Heart right ventricle (tissue), 16 donors: Measurements from ENCODE around the gene MYLK. TPM values are rescaled to one million over a fixed set of nuclear protein-coding genes. Genes with fewer than 3 reads are reported as not detected.

Source experiments
- ATAC-seq, 8 donors: fragments of 200-7000 bp; cut with Tn5 transposase; one replicate each; pipeline ENCODE4 v1.9.1; 2020; ENCODE audit warnings: mild to moderate bottlenecking in 8 of 8, moderate library complexity in 8 of 8, moderate number of reproducible peaks in 1 of 8
- DNase-seq, 2 donors: peaks; one replicate each; pipeline ENCODE4 v3.0.0-alpha.2; 2020
- H3K27ac ChIP-seq, 10 donors: fragments of 200-600 bp; sonication (generic) in 2 of 10; one replicate each; pipeline versions ENCODE4 v1.5.0 to v1.8.0; 2020 to 2022; ENCODE audit warnings: mild to moderate bottlenecking in 3 of 10
- H3K27me3 ChIP-seq, 7 donors: fragments of 200-600 bp; one replicate each; pipeline ENCODE4 v1.8.0; 2021 to 2022; ENCODE audit warnings: mild to moderate bottlenecking in 2 of 7
- H3K36me3 ChIP-seq, 9 donors: fragments of 200-600 bp; sonication (generic) in 1 of 9; one replicate each; pipeline versions ENCODE4 v1.5.0 to v1.8.0; 2020 to 2022; ENCODE audit warnings: mild to moderate bottlenecking in 2 of 9
- H3K4me1 ChIP-seq, 9 donors: fragments of 200-600 bp; sonication (generic) in 1 of 9; one replicate each; pipeline versions ENCODE4 v1.5.0 to v1.8.0; 2020 to 2022; ENCODE audit warnings: mild to moderate bottlenecking in 4 of 9
- H3K4me3 ChIP-seq, 10 donors: fragments of 200-600 bp; sonication (generic) in 2 of 10; one replicate each; pipeline versions ENCODE4 v1.5.0 to v1.8.0; 2020 to 2022; ENCODE audit warnings: mild to moderate bottlenecking in 7 of 10, moderate library complexity in 2 of 10
- H3K9me3 ChIP-seq, 11 donors: fragments of 200-600 bp in 10 of 11; sonication (generic) in 2 of 11; one replicate each; pipeline versions ENCODE4 v1.5.0 to v1.8.0; 2013 to 2022; ENCODE audit warnings: mild to moderate bottlenecking in 2 of 11, control low read depth in 1 of 11, moderate library complexity in 1 of 11
- CTCF ChIP-seq, 9 donors: fragments of 200-600 bp; sonication (generic) in 2 of 9; IDR thresholded peaks; one replicate each; pipeline versions ENCODE4 v1.5.0 to v1.8.0; 2021 to 2022; ENCODE audit warnings: antibody characterized with exemption in 9 of 9, mild to moderate bottlenecking in 5 of 9, moderate library complexity in 1 of 9
- WGBS, 2 donors: extraction: QIAGEN DNeasy Blood & Tissue Kit; methylation state at CpG; one replicate each; pipeline ENCODE4 v1.1.7; 2013; ENCODE audit warnings: inconsistent platforms in 1 of 2; 5-methylcytosine and 5-hydroxymethylcytosine counted together
- intact Hi-C, 10 donors: fragments of 100-400 bp; cut with DNase I; formaldehyde crosslinking; loops; one replicate each; pipeline versions ENCODE4 v1.11.1 to v1.14.2; 2022
- polyA plus RNA-seq, 2 donors: library from polyadenylated mRNA; stranded (reverse); fragments of 200-250 nt; gene quantifications; one replicate each; pipeline ENCODE4 v1.2.3, GENCODE V29; 2013
- total RNA-seq, 10 donors: library from RNA; stranded (reverse); fragmentation: NEBNext Ultra II Directional in 3 of 10; extraction: Animal tissue kit (Norgen Biotek cat#: 25700) in 3 of 10; gene quantifications; one replicate each; pipeline versions ENCODE4 v1.2.1 to v1.2.4, GENCODE V29; 2021 to 2023
- donor health status: Arrhythmogenic right ventricular cardiomyopathy.
- donor health status: ischemic (EF 13 %, LVEDD 7.1; RV severe dilation, severe dysfunction).
- donor health status: healthy with polysubstance abuse.
- donor health status: DM: no; HTN: yes; CAD: no.
- donor health status: DM: no; HTN: no; CAD: no.
- donor health status: ischemic (EF 25% LVEDD 6.9; RV normal size, moderate dysfunction).
- donor health status: ischemic (EF 25% LVEDD 5.7; RV mildly dilated, moderate dysfunction).
- donor health status: healthy.
- donor health status: DM: yes; HTN: yes; CAD: no.
- donor health status: Ischemic cardiomyopathy.
- donor health status: ischemic (EF 35%, LVEDD 5.7; RV mildly dilated, moderate dysfunction).
- donor health status: nonischemic (EF 11% LVEDD 7.7; RV severe dilation, severe dysfunction).
- donor health status: DM: yes; HTN: yes; CAD: no.
- donor health status: PGD.
- donor health status: ischemic (EF 29% LVEDD 5.4; RV normal size, mild dysfunction).
- donor health status: nonischemic (EF 23%, LVEDD 6.1; RV moderate dilation, normal function).

MYLK gene
- total and polyA plus RNA-seq, 12 donors = 5.6 to 20.6 (median 11.6) TPM

GRCh38 chr3:123854905-123855304, 29.2 kb downstream of the MYLK start:
- no peaks in the 10 kb centered on the region for H3K4me1 ChIP-seq
- no peak for DNase-seq
- TF ChIP-seq CTCF (IDR thresholded peaks at IDR 0.05) = no peak
- 90 to 93% methylated on average over 2 of the region's 2 CpGs for WGBS, 2 donors
- H3K36me3 ChIP-seq = no peaks in the 10 kb centered on the region
- H3K9me3 ChIP-seq = peaks cover 0 to 17% (median 0%) of the 10 kb centered on the region in 11 donors
- no peak for ATAC-seq
- no peaks in the 10 kb centered on the region for H3K27me3 ChIP-seq
- intact Hi-C loops = no loop called here
- H3K27ac ChIP-seq = no peak overlapping the region
- no peak overlapping the region for H3K4me3 ChIP-seq

GRCh38 chr3:123853686-123854372, 30.3 kb downstream of the MYLK start:
- WGBS, 2 donors = 93 to 96% methylated on average over 2 of the region's 2 CpGs

GRCh38 chr3:123847209-123847608, 36.9 kb downstream of the MYLK start:
- peaks cover 0 to 50% (median 26%) of the 10 kb centered on the region in 11 donors for H3K9me3 ChIP-seq
- TF ChIP-seq CTCF (IDR thresholded peaks at IDR 0.05) = no peak
- H3K4me3 ChIP-seq = no peak overlapping the region
- H3K36me3 ChIP-seq = no peaks in the 10 kb centered on the region
- H3K27me3 ChIP-seq = no peaks in the 10 kb centered on the region
- 86 to 87% methylated on average over 1 of the region's 1 CpG for WGBS, 2 donors
- no peaks in the 10 kb centered on the region for H3K4me1 ChIP-seq
- H3K27ac ChIP-seq = no peak overlapping the region
- ATAC-seq (no peak), DNase-seq (no peak)
- intact Hi-C loops = no loop called here

More at GRCh38 chr3:123853686-123854372, 30.3 kb downstream of the MYLK start:
- Histone ChIP-seq H3K4me1 (no peaks in the 10 kb centered on the region), H3K4me3 (no peak overlapping the region), H3K27me3 (no peaks in the 10 kb centered on the region), H3K36me3 (no peaks in the 10 kb centered on the region), H3K9me3 (peaks cover 0 to 28% (median 7%) of the 10 kb centered on the region in 11 donors), H3K27ac (no peak overlapping the region)
- TF ChIP-seq CTCF (IDR thresholded peaks at IDR 0.05) = no peak
- DNase-seq (no peak), ATAC-seq (no peak)
- intact Hi-C loops = no loop called here

DNA sequence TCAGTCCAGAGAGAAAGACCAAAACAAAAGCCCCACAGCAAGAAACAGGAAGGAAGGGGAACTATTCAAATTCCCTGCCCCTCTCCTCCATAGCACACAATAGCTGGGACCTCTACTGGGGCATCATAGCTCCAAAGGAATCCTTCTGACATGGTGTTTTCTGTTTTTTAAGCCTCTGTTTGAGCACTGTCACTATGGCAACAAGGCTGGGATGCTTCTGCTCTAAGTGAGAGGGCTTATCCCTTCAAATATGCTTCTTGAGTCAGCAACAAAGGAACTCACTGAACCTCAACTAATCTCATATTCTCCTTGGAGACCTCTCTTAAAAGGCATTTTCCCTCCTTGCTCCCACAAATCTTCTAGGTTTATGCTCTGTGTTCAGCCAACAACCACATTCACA, 40.5 kb downstream of the MYLK start:
- Histone ChIP-seq H3K4me1 (no peaks in the 10 kb centered on the region), H3K27ac (no peak overlapping the region), H3K27me3 (no peaks in the 10 kb centered on the region), H3K9me3 (peaks cover 0 to 64% (median 33%) of the 10 kb centered on the region in 11 donors), H3K36me3 (no peaks in the 10 kb centered on the region), H3K4me3 (no peak overlapping the region)
- no peak for TF ChIP-seq CTCF (IDR thresholded peaks at IDR 0.05)
- DNase-seq (no peak), ATAC-seq (no peak)
- intact Hi-C loops = no loop called here
